Activated naive CD8-positive, alpha-beta T cell treated with anti-CD3 and anti-CD28 coated beads, Interleukin-2, amount 50 U/mL, for 24 hours (primary cell): ENCODE results near the gene AOAH.

ENCODE experiments used
- ATAC-seq: fragments of 150-1000 bp; cut with Tn5 transposase; one replicate; pipeline ENCODE4 v1.10.0; 2021
- DNase-seq: peaks from one replicate; pipeline ENCODE4 v3.0.0; 2021
- H3K27ac Mint-ChIP-seq: one replicate; pipeline ENCODE4 v1.8.0; 2021; ENCODE audit warnings: mild to moderate bottlenecking, mixed read lengths
- H3K27me3 Mint-ChIP-seq: one replicate; pipeline ENCODE4 v1.8.0; 2021; ENCODE audit warnings: mixed read lengths
- H3K36me3 Mint-ChIP-seq: one replicate; pipeline ENCODE4 v1.8.0; 2021; ENCODE audit warnings: low read depth, mixed read lengths
- H3K4me1 Mint-ChIP-seq: one replicate; pipeline ENCODE4 v1.8.0; 2021; ENCODE audit warnings: mixed read lengths
- H3K4me3 Mint-ChIP-seq: one replicate; pipeline ENCODE4 v1.8.0; 2021; ENCODE audit warnings: mild to moderate bottlenecking, moderate library complexity, mixed read lengths
- H3K9me3 Mint-ChIP-seq: one replicate; pipeline ENCODE4 v1.8.0; 2021; ENCODE audit warnings: mixed read lengths

Gene AOAH

GRCh38 chr7:36748017-36748487 is 23.8 kb upstream of the AOAH start:
- DNase-seq, result no peak
- Mint-ChIP-seq H3K36me3 (no peaks in the 10 kb centered on the region), H3K9me3 (no peaks in the 10 kb centered on the region), H3K4me3 (peak overlapping the region; percentile 37), H3K4me1 (peaks cover 47% of the 10 kb centered on the region), H3K27me3 (no peaks in the 10 kb centered on the region), H3K27ac (peak overlapping the region; percentile 71)
- ATAC-seq, result peak; percentile 75

- ATAC-seq, result no peak
- H3K27ac Mint-ChIP-seq, result peak overlapping the region; percentile 71
Measured at GRCh38 chr7:36747280-36748016, 23.2 kb upstream of the AOAH start.

DNA sequence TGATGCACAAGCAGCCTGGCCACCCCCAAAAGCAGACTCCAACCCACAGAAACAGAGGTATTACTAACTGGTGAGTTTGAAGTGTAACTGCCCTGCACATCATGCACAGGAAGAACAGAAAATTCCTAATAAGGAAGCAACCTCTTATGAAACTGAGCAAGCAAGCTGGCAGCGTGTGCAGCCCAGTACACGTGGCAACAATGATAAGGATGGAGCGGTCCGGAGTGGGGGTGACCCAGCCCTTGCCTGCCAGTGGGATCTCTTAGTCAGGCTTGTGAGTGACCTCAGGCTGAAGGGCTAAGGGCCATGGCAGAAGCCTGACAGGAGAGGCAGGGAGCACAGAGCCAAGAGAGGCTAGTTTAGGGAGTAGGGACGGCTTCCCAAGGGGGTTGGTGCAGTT is 22.1 kb upstream of the AOAH start:
- Mint-ChIP-seq H3K36me3 (no peaks in the 10 kb centered on the region), H3K27me3 (no peaks in the 10 kb centered on the region), H3K4me1 (peaks cover 53% of the 10 kb centered on the region), H3K27ac (no peak overlapping the region), H3K4me3 (no peak overlapping the region), H3K9me3 (no peaks in the 10 kb centered on the region)
- no peak for DNase-seq
- peak; percentile 29 for ATAC-seq

More at GRCh38 chr7:36747280-36748016, 23.2 kb upstream of the AOAH start:
- no peaks in the 10 kb centered on the region for H3K27me3 Mint-ChIP-seq
- no peaks in the 10 kb centered on the region for H3K9me3 Mint-ChIP-seq
- peak overlapping the region; percentile 37 for H3K4me3 Mint-ChIP-seq
- H3K4me1 Mint-ChIP-seq, result peaks cover 53% of the 10 kb centered on the region
- no peak for DNase-seq
- H3K36me3 Mint-ChIP-seq, result no peaks in the 10 kb centered on the region

DNA sequence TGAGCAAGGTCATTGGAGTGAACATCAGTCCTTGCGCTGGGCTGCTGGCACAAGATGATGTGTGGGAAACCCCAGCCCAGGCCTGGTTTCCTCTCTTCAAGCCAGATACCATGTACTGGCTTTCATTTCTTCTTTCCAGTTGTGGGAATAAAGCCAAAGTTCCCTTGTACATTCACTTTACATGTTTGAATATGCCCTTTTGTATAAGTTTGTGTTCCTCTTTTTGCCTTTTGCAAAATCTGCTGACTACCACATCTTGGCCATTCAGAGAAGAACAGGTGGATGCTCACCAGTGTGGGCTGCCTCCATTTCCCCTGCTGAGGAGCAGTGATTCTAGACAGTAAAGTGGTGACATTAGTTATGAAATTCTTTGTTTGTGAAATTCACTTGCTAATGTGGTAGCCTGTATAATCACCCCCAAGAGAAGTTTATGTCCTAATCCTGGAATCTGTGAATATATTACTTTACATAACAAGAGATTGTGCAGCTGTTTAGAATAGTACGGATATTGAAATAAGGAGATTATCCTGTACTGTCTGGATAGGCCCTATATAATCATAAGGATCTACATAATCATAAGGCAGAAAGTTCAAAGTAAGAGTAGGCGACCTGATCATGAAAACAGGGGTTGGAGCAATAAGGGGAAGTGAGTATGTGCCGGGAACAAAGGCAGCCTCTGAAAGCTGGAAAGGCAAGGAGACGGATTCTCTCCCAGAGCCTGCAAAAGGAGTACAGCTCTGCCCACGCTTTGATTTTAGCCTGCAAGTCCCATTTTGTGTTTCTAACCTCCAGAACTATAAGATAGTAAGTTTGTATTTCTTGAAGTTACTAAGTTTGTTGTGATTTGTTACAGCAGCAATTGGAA is 18.8 kb upstream of the AOAH start:
- Mint-ChIP-seq H3K4me3 (no peak overlapping the region), H3K4me1 (peaks cover 35% of the 10 kb centered on the region), H3K9me3 (no peaks in the 10 kb centered on the region), H3K36me3 (no peaks in the 10 kb centered on the region), H3K27ac (no peak overlapping the region), H3K27me3 (no peaks in the 10 kb centered on the region)
- DNase-seq (no peak), ATAC-seq (no peak)

GRCh38 chr7:36741866-36742265 is 17.6 kb upstream of the AOAH start:
- H3K4me1 Mint-ChIP-seq, result peaks cover 28% of the 10 kb centered on the region
- H3K27me3 Mint-ChIP-seq, result no peaks in the 10 kb centered on the region
- H3K36me3 Mint-ChIP-seq, result no peaks in the 10 kb centered on the region
- no peak overlapping the region for H3K4me3 Mint-ChIP-seq
- no peak for ATAC-seq
- H3K27ac Mint-ChIP-seq, result no peak overlapping the region
- no peak for DNase-seq
- H3K9me3 Mint-ChIP-seq, result no peaks in the 10 kb centered on the region

DNA sequence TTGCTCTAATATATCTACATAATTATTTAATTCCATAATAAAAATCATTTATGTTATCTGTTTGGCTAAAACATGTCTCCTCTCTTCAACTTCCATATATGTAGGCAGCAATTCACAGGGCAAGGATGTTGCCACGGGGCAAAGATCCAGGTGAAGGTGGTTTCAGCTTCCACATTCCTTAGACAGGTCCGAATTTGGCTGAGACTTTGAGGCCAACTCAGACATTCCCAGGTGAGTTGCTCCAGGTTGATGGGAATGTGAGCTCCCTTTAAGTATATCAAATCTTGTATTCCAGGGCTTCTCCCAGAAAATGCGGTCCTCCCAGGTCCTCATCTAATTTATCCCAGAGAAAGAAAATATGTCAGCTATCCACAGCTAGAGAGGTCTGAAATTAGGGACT is 15.1 kb upstream of the AOAH start:
- Mint-ChIP-seq H3K4me3 (no peak overlapping the region), H3K9me3 (no peaks in the 10 kb centered on the region), H3K27me3 (no peaks in the 10 kb centered on the region), H3K4me1 (peaks cover 39% of the 10 kb centered on the region), H3K36me3 (no peaks in the 10 kb centered on the region), H3K27ac (no peak overlapping the region)
- ATAC-seq (no peak), DNase-seq (no peak)

GRCh38 chr7:36736899-36737211 is 12.6 kb upstream of the AOAH start:
- H3K27ac Mint-ChIP-seq, result peak overlapping the region; percentile 66
- peaks cover 2% of the 10 kb centered on the region for H3K36me3 Mint-ChIP-seq
- peak overlapping the region; percentile 32 for H3K4me3 Mint-ChIP-seq
- H3K4me1 Mint-ChIP-seq, result peaks cover 40% of the 10 kb centered on the region
- ATAC-seq (peak; percentile 31), DNase-seq (no peak)
- H3K27me3 Mint-ChIP-seq, result no peaks in the 10 kb centered on the region
- H3K9me3 Mint-ChIP-seq, result peaks cover 13% of the 10 kb centered on the region

DNA sequence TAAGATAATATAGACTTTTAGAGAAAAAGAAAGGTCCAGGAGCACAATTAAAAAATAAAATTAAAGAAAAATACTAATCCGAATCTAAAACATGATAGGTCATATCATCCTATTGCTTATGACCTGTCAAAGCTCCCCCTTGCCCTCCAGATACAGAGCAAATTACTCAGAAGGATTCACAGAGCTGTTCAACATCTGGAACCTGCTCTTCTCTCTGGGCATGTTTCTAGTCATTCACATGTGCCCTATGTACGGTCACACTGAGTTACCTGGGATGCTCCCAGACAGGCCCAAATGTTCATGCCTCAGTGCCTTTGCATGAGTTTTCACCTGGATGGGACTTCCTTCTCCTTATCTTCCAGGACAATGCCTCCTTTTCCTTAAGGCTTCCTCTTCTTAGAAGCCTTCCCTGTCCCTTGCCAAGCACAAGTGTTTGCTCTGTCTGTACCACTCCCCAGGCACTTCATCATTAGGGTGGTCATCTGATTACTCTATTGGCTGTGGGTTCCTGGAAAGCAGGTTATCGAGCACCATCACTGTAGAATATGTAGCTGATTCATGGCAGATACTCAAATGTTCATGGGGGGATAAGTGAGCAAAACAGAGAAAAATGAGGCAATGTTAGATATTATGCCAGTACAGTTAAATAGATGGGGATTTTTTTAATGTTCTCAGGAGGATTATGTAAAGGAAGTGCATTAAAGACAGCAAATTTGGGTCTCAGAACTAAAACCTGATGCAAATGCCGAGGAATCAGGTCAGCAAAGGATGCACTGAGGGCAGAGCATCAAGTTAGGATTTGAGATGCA is 12.0 kb upstream of the AOAH start:
- Mint-ChIP-seq H3K27me3 (no peaks in the 10 kb centered on the region), H3K27ac (peak overlapping the region; percentile 66), H3K4me1 (peaks cover 40% of the 10 kb centered on the region), H3K9me3 (peaks cover 19% of the 10 kb centered on the region), H3K36me3 (peaks cover 4% of the 10 kb centered on the region), H3K4me3 (peak overlapping the region; percentile 32)
- ATAC-seq (peak; percentile 21), DNase-seq (no peak)

DNA sequence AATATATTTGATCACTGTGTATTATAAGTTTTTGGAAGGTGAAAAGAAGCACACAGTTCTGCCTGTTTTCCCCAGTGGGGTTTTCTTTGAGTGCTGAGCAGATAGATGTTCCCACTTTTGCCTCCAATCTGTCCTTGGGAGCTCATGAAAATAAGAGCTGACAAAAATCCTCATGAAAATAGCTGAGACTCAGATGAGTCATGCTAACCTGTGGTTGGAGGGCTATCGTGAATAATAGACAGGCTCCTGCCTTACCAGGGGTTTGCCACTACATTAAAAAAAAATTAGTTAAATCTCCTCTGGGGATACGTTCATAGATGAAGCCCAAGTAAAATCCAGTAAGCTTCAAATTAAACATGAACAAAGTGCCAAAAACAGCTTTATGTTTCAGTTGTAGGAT is 10.9 kb upstream of the AOAH start:
- Mint-ChIP-seq H3K36me3 (peaks cover 4% of the 10 kb centered on the region), H3K27ac (peak overlapping the region; percentile 81), H3K4me1 (peaks cover 40% of the 10 kb centered on the region), H3K27me3 (no peaks in the 10 kb centered on the region), H3K4me3 (no peak overlapping the region), H3K9me3 (peaks cover 21% of the 10 kb centered on the region)
- DNase-seq (no peak), ATAC-seq (peak; percentile 69)

DNA sequence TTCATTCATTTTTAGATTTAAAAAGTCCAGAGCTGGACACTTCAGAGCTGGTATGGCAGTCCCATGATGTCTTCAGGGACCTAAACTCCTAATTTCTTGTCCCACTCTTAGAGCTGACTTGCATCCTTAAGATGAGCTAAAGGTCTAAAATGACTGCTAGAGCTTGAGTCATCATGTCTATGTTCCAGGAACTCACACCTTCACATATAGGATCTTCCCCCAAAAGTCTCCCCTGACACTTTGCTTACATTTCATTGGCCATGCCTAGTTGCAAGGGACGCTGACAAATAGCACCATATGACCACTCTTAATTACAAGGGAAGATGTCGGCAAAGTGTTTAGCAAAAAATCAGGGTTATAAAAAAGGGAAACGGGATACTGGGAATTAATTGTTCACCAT is 10.4 kb upstream of the AOAH start:
- Mint-ChIP-seq H3K9me3 (peaks cover 24% of the 10 kb centered on the region), H3K36me3 (peaks cover 7% of the 10 kb centered on the region), H3K27me3 (no peaks in the 10 kb centered on the region), H3K4me1 (peaks cover 40% of the 10 kb centered on the region), H3K27ac (peak overlapping the region; percentile 81), H3K4me3 (no peak overlapping the region)
- ATAC-seq, result peak; percentile 84
- DNase-seq, result no peak

GRCh38 chr7:36733411-36733810 is 9.1 kb upstream of the AOAH start:
- peaks cover 44% of the 10 kb centered on the region for H3K4me1 Mint-ChIP-seq
- H3K27ac Mint-ChIP-seq, result no peak overlapping the region
- peaks cover 31% of the 10 kb centered on the region for H3K9me3 Mint-ChIP-seq
- no peak for ATAC-seq
- no peak overlapping the region for H3K4me3 Mint-ChIP-seq
- peaks cover 8% of the 10 kb centered on the region for H3K36me3 Mint-ChIP-seq
- H3K27me3 Mint-ChIP-seq, result no peaks in the 10 kb centered on the region
- no peak for DNase-seq

DNA sequence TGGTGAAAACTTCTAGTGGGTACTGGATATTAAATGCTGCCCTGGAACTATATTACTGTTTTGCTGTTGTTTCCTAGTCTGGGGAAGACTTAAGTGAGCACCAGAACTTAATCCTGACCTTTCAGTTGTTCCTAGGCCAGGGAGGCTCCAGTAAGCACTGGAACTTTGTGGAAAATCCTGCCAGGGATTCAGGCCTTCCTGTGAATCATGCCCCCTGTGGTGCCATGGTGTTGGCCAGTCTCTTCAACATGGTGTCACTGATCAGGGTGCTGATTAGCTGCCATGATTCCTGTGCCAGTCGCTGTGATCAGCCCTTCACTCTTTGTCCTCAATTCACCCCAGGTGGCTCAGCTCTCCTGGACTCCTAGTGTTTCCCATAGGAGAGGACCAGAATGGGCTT is 8.5 kb upstream of the AOAH start:
- peaks cover 46% of the 10 kb centered on the region for H3K4me1 Mint-ChIP-seq
- no peaks in the 10 kb centered on the region for H3K27me3 Mint-ChIP-seq
- peaks cover 31% of the 10 kb centered on the region for H3K9me3 Mint-ChIP-seq
- no peak overlapping the region for H3K4me3 Mint-ChIP-seq
- no peak overlapping the region for H3K27ac Mint-ChIP-seq
- no peak for DNase-seq
- H3K36me3 Mint-ChIP-seq, result peaks cover 8% of the 10 kb centered on the region
- no peak for ATAC-seq

- Mint-ChIP-seq H3K27me3 (no peaks in the 10 kb centered on the region), H3K4me1 (peaks cover 50% of the 10 kb centered on the region), H3K4me3 (no peak overlapping the region), H3K27ac (peak overlapping the region; percentile 10), H3K36me3 (peaks cover 8% of the 10 kb centered on the region), H3K9me3 (peaks cover 31% of the 10 kb centered on the region)
- DNase-seq, result no peak
- ATAC-seq, result no peak
Measured at GRCh38 chr7:36730046-36730445, 5.8 kb upstream of the AOAH start.

- peaks cover 55% of the 10 kb centered on the region for H3K4me1 Mint-ChIP-seq
- peaks cover 8% of the 10 kb centered on the region for H3K36me3 Mint-ChIP-seq
- DNase-seq (no peak), ATAC-seq (no peak)
- H3K4me3 Mint-ChIP-seq, result no peak overlapping the region
- no peaks in the 10 kb centered on the region for H3K27me3 Mint-ChIP-seq
- no peak overlapping the region for H3K27ac Mint-ChIP-seq
- H3K9me3 Mint-ChIP-seq, result peaks cover 27% of the 10 kb centered on the region
Measured at GRCh38 chr7:36728143-36728542, 3.8 kb upstream of the AOAH start.
